Measurements from ENCODE around the gene ARL2. TPM values are rescaled to one million over a fixed set of nuclear protein-coding genes. Genes with fewer than 3 reads are reported as not detected.

ARL2 gene
- total RNA-seq, 1 donor from 2014 or later = 164 TPM

GRCh38 chr11:65035579-65035978, 21.6 kb downstream of the ARL2 start:
- Histone ChIP-seq H3K36me3 (ENCODE audit: control insufficient read depth, insufficient read depth, low read length) (no peaks in the 10 kb centered on the region), H3K27me3 (ENCODE audit: control insufficient read depth, insufficient read depth, low read length) (no peaks in the 10 kb centered on the region), H3K4me3 (ENCODE audit: low read depth, low read length) (no peak overlapping the region)
- TF ChIP-seq CTCF (IDR thresholded peaks at IDR 0.05; ENCODE audit: insufficient read depth, low read length, poor library complexity, severe bottlenecking) = no peak
- DNase-seq (ENCODE audit: low read depth) = no peak

GRCh38 chr11:65036931-65037330, 23.0 kb downstream of the ARL2 start:
- DNase-seq (ENCODE audit: low read depth) = no peak
- no peak for TF ChIP-seq CTCF (IDR thresholded peaks at IDR 0.05; ENCODE audit: insufficient read depth, low read length, poor library complexity, severe bottlenecking)
- H3K36me3 ChIP-seq (ENCODE audit: control insufficient read depth, insufficient read depth, low read length) = no peaks in the 10 kb centered on the region

GRCh38 chr11:65040520-65040846, 26.5 kb downstream of the ARL2 start:
- DNase-seq (ENCODE audit: low read depth) = no peak
- no peak for TF ChIP-seq CTCF (IDR thresholded peaks at IDR 0.05; ENCODE audit: insufficient read depth, low read length, poor library complexity, severe bottlenecking)
- H3K36me3 ChIP-seq (ENCODE audit: control insufficient read depth, insufficient read depth, low read length) = peaks cover 3% of the 10 kb centered on the region

More at GRCh38 chr11:65036931-65037330, 23.0 kb downstream of the ARL2 start:
- no peak overlapping the region for H3K4me3 ChIP-seq (ENCODE audit: low read depth, low read length)
- H3K27me3 ChIP-seq (ENCODE audit: control insufficient read depth, insufficient read depth, low read length) = no peaks in the 10 kb centered on the region

GRCh38 chr11:65040847-65041622, 27.1 kb downstream of the ARL2 start, which contains the start of gene SAC3D1:
SAC3D1 (plus strand) TSS chr11:65041210; CDS start chr11:65041293, 83 bp downstream.
- no peak for TF ChIP-seq CTCF (IDR thresholded peaks at IDR 0.05; ENCODE audit: insufficient read depth, low read length, poor library complexity, severe bottlenecking)
- peak; percentile 76 for DNase-seq (ENCODE audit: low read depth)
- peak within 1 kb of the TSS; percentile 69 for H3K4me3 ChIP-seq (ENCODE audit: low read depth, low read length)
- H3K36me3 ChIP-seq (ENCODE audit: control insufficient read depth, insufficient read depth, low read length) = peaks cover 3% of the 10 kb centered on the region
- no peaks in the 10 kb centered on the region for H3K27me3 ChIP-seq (ENCODE audit: control insufficient read depth, insufficient read depth, low read length)

More at GRCh38 chr11:65040520-65040846, 26.5 kb downstream of the ARL2 start:
- Histone ChIP-seq H3K4me3 (ENCODE audit: low read depth, low read length) (peak overlapping the region; percentile 69), H3K27me3 (ENCODE audit: control insufficient read depth, insufficient read depth, low read length) (no peaks in the 10 kb centered on the region)

DNA sequence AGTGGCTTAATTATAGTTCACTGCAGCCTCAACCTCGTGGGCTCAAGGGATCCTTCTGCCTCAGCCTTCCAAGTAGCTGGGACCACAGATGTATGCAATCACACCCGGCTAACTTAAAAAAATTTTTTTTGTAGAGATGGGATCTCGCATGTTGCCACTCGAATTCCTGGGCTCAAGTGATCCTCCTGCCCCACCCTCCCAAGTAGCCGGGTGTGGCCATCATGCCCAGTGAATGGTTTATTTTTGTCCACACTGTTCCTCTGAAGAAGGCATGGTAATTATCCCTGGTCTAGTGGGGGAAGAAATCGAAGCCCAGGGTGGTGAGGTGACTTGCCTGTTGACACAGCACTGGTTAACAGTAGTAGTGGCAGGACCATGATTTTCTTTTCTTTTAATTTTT, 28.9 kb downstream of the ARL2 start:
- no peak for DNase-seq (ENCODE audit: low read depth)
- TF ChIP-seq CTCF (IDR thresholded peaks at IDR 0.05; ENCODE audit: insufficient read depth, low read length, poor library complexity, severe bottlenecking) = no peak
- Histone ChIP-seq H3K27me3 (ENCODE audit: control insufficient read depth, insufficient read depth, low read length) (peaks cover 2% of the 10 kb centered on the region), H3K36me3 (ENCODE audit: control insufficient read depth, insufficient read depth, low read length) (peaks cover 3% of the 10 kb centered on the region), H3K4me3 (ENCODE audit: low read depth, low read length) (no peak overlapping the region)
